Head of caudate nucleus (tissue), 42 donors: ENCODE results near the gene MRPL44.

Experiments
- DNase-seq, 42 donors: peaks; one replicate each; pipeline versions ENCODE4 v3.0.0 to v3.0.0-alpha.2; 2020 to 2021; ENCODE audit warnings: mixed read lengths in 7 of 42
- intact Hi-C: fragments of 100-400 bp; cut with DNase I; formaldehyde crosslinking; loops from one replicate; pipeline ENCODE4 v1.15.0; 2022

MRPL44 gene

GRCh38 chr2:223959688-223960087, 2.4 kb downstream of the MRPL44 start:
- DNase-seq: peak in 27 of 42 donors; percentile 11 to 64 (median 32)
- intact Hi-C loops: no loop called here

DNA sequence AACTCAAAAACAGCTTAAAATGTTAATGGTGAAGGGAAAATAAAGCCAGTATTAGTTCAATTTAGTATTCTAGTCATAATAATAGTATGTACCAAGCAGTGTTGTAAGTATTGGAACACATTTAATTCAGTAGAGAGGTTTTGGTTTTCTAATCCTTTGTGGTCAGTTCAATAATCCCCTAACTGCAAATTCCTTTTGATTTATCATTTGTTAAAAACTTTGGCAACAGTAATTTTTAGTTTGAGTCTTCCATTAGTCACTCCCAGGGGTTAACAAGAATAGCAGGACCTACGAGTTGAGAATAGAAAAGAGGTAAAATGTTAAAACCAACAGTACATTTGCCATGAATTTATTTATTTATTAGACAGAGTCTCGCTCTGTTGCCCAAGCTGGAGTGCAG, 10.7 kb downstream of the MRPL44 start:
- DNase-seq: no peak
- intact Hi-C loops: no loop called here

- DNase-seq: no peak
- intact Hi-C loops: no loop called here
Measured at GRCh38 chr2:223969315-223969714, 12.1 kb downstream of the MRPL44 start.

- no peak for DNase-seq
- intact Hi-C loops: loop anchor here (5.0 kb wide), 1 partner anchor 317 kb away; no protein-coding TSS in a partner anchor
Measured at GRCh38 chr2:223969856-223970255, 12.6 kb downstream of the MRPL44 start.

DNA sequence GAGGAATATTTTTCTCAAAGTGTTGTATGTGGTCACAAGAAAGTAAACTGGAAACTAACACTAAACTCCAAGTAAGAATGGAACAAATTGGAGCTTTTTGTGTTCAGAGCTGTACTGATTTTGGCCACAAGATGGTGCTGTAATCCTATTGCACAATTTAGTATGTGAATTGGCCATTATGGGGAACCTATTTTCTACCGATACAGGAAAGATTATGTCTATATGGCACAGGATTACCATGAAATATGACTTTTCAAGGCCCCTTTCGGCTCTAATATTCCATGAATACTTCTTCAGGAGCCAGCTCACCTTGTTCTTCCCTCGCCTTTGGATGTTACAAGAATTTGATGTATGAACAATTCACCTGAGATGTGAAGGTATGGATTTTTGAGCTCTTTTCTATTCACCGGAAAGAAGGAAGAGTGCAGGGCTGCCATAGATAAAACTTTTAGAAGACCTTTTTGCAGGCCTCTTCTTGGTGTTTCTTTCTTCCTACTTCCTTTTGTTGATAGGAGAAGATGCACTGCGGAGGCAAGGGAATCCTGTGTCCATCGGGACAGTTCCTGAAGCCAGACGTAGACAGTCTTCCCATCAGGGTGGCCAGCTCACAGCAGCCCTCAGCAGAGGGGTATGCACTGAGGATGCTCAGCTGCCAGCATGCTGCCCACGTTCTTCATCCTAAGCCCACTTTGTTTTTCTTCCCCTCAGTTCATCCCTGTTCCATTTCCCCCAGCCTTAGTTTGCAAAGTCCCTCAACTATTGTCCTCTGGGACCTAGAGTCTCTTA, 13.3 kb downstream of the MRPL44 start:
- DNase-seq: peak in 28 of 42 donors; percentile 24 to 89 (median 61)
- intact Hi-C loops: loop anchor here (5.0 kb wide), 1 partner anchor 317 kb away; no protein-coding TSS in a partner anchor

GRCh38 chr2:223971731-223972130, 14.5 kb downstream of the MRPL44 start:
- intact Hi-C loops: loop anchor here (5.0 kb wide), 1 partner anchor 316 kb away; no protein-coding TSS in a partner anchor
- DNase-seq: no peak

DNA sequence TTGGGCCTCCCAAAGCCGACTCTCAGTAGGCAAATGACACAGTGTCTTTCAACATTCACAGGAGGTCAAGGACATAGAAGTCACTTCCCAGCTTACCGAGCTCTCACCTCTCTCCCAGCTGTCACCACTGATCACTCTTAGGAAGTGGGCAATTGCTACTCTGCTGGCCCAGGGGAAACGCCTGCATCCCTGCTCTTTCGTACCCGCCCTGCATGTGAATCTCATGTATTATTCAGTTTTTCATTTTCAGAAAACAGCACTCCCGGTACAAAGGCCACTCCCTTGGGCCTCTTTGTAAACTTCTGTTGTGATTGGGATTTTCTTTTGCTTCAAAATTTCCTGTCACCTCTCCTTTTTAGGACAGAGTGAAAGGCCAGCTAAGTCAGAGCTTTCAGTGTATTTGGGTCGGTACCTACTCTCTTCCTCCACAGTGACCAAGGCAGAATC, 15.4 kb downstream of the MRPL44 start:
- no peak for DNase-seq
- intact Hi-C loops: loop anchor here (5.0 kb wide), 1 partner anchor 315 kb away; no protein-coding TSS in a partner anchor

DNA sequence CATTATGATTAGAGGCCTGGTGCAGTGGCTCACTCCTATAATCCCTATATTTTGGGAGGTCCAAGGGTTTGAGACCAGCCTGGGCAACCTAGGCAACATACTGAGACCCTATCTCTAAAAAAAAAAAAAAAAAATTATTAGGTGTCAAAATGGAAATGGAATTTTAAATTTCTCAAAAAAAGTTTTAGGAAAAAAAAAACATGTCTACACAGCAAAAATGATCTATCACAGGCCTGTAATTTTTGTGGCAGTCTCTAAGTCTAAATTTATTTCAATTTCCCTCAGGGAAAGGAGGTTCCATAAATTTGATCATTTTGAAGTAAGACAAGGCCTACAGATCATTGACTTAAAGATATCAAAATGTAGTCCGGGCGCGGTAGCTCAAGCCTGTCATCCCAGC, 16.3 kb downstream of the MRPL44 start:
- no peak for DNase-seq
- intact Hi-C loops: loop anchor here (5.0 kb wide), 1 partner anchor 314 kb away; no protein-coding TSS in a partner anchor

DNA sequence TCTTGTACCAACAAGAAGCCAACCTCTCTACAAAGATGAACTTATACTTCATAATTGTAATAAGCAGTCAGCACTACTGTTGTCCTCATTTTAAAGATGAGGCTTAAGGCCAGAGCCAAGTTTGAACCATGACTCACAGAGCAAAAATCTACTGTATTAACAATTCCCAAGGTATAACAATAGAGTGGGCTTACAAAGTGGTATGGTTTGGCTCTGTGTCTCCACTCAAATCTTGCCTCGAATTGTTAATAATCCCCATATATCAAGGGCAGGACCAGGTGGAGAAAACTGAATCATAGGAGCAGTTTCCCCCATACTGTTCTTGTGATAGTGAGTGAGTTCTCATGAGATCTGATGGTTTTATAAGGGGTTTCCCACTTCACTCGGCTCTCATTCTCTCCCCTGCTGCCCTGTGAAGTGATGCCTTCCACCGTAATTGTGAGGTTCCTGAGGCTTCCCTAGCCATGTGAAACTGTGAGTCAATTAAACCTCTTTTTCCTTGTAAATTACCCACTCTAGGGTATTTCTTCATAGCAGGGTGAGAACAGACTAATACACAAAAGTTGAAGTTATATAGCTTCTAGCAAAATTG, 19.5 kb downstream of the MRPL44 start:
- DNase-seq: no peak
- intact Hi-C loops: no loop called here

DNA sequence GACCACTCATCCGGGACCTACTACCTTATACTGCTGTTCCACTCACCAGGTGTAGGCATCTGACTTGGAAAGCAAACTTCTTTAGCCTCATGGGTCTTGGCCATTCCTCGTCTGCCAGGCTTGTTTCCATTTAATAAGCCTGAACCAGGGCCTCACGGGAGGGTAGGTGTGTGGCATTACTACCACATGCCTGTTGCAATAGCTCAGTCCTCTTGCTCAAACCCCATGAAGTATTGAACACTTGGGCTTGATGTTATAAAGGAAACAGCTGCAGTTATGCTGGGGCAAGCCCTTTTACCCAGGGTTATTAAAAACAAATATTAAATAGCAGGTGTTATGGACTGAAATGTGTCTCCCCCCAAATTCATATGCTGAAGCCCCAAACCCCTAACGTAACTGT, 21.2 kb downstream of the MRPL44 start:
- no peak for DNase-seq
- intact Hi-C loops: no loop called here

- intact Hi-C loops: no loop called here
- DNase-seq: peak in 1 of 42 donors; percentile 17
Measured at GRCh38 chr2:223979730-223980396, 22.6 kb downstream of the MRPL44 start.

- DNase-seq: no peak
- intact Hi-C loops: no loop called here
Measured at GRCh38 chr2:223980397-223980735, 23.1 kb downstream of the MRPL44 start.

DNA sequence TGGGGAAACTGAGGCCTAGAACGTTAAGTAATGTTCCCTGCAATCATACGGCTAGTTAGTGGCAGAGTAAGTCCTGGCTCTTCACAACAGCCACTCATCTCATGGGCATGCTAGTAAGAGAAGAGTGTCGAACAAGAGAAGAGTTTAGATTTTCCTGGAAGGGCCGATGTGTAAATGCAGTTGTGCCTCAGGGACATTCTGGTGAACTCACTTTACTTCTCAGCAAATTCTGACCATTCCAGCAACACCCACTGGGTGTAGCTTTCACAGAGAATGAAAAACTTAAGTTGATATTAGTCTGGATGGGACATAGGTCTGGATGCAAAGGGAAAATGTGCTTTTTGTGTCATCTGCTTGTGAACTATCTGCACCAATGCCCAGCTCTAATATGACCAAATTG, 23.5 kb downstream of the MRPL44 start:
- intact Hi-C loops: no loop called here
- DNase-seq: peak in 1 of 42 donors; percentile 2

DNA sequence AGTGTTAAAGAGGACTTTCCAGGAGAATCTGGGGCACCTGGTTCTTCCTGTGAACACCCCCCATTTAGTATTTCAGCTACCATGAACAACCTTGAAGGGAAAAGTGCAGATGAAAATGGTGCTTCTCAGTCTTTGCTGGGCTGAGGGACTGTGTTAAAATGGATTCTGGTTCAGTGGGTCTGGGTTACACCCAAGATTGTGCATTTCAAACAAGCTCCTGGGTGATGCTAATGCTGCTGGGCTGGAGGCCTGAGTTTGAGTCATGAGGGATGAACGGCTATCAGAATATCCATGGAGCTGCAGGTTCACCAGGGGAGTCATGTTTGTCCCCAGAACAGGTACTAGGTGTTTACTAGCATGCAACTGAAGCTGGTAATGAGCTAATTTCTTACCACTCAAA, 24.0 kb downstream of the MRPL44 start:
- intact Hi-C loops: no loop called here
- peak in 1 of 42 donors; percentile 27 for DNase-seq

DNA sequence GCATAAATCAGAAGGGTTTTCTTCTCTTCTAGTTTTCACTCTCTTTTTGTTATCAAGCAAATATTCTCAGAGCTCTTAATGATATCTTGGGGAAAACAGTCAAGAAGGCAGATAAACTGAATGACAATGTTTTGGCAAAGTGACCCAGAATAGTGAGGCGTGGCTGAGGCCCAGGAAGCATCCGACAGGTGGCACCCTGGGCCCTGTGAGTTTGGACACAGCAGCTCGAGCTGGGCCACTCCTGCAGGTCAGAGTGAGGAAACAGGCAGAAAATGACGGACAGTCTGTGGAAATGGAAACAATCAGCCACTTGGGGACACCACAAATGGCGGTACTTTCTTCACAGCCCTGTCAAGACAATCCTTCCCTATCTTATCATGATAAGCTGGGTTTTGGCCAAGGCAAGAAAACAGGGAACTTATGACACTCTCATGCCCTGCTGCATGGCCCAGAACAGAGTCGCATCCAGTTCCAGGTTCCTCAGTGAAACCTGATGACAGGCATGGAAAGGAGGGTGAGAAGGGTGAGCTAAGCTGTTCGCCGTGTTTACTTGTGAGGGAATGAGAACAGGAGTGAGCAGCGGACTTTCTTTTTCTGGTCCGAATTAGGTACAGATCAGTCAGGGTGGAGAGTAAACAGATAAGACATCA, 32.1 kb downstream of the MRPL44 start:
- intact Hi-C loops: no loop called here
- no peak for DNase-seq

- intact Hi-C loops: loop anchor here (5.0 kb wide), 1 partner anchor 297 kb away; no protein-coding TSS in a partner anchor
- no peak for DNase-seq
Measured at GRCh38 chr2:223989856-223990232, 32.6 kb downstream of the MRPL44 start.

DNA sequence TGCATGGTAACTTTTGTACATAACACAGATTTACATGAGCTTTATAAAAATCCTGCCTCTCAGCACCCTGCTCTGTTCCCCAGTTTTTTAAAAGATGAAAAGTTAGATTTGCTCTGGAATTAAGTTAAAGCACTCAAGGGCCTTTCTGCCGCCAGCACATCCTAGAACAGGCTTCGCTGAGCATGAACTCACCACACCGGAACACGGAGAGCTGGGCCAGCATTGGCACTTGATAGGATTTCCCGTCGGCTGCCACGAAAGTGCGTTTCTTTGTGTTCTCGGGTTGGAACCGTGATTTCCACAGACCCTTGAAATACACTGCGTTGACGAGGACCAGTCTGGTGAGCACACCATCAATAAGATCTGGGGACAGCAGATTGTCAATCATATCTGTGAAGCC, 34.3 kb downstream of the MRPL44 start:
- intact Hi-C loops: loop anchor here (5.0 kb wide), 1 partner anchor 296 kb away; no protein-coding TSS in a partner anchor
- DNase-seq: peak in 1 of 42 donors; percentile 47

DNA sequence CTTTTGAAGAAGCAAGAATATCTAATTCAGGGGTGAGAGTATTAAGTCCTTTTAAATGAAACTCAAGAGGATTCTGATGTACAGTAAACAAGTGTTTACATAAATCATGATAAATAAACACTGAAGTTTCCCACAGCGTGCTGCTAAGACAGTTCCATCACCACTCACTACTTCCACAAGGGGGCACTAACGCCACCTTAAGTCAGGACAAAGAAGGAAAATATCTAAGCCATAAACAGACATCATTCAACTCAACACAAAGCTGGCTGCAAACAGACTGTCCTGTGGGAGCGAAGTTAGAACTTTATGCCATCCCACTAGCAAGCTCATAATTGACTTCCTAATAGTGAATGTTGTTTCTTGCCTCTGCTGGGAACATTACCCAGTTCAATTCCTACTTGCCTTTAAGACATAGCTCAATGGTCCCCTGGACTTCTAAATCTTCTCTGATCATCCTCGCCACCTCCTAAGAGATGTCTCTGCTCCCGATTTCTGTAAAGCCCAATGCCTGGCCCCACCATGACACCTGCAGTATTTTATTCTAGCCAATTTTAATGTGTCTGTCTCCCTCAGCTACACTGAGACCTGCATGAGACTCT, 36.5 kb downstream of the MRPL44 start:
- peak in 40 of 42 donors; percentile 11 to 91 (median 72) for DNase-seq
- intact Hi-C loops: loop anchor here (2.0 to 5.0 kb wide), 2 partner anchors 47 to 294 kb away; no protein-coding TSS in a partner anchor
